ENCODE results near the gene DNAH10.

DNA sequence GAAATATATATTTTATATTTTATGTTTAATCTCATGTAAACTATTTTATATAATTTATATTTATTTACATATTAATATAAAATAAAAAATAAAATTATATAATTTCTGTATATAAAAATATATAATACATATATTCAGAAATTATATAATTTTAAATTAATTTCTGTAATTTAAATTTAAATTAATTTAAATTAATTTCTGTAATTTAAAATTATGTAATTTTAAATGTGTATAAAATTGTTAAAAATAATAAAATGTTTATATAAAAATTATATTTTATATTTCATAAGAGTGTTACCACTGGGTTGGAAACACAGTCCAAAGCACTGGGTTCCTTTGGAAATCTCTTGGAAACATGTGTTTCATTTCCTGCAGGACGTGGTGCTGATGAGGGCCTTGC is 94.6 kb downstream of the DNAH10 start:
- TF ChIP-seq, protein P1, sequence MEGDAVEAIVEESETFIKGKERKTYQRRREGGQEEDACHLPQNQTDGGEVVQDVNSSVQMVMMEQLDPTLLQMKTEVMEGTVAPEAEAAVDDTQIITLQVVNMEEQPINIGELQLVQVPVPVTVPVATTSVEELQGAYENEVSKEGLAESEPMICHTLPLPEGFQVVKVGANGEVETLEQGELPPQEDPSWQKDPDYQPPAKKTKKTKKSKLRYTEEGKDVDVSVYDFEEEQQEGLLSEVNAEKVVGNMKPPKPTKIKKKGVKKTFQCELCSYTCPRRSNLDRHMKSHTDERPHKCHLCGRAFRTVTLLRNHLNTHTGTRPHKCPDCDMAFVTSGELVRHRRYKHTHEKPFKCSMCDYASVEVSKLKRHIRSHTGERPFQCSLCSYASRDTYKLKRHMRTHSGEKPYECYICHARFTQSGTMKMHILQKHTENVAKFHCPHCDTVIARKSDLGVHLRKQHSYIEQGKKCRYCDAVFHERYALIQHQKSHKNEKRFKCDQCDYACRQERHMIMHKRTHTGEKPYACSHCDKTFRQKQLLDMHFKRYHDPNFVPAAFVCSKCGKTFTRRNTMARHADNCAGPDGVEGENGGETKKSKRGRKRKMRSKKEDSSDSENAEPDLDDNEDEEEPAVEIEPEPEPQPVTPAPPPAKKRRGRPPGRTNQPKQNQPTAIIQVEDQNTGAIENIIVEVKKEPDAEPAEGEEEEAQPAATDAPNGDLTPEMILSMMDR (IDR thresholded peaks at IDR 0.05), result no peak
- no peak for TF ChIP-seq POLR2A (IDR thresholded peaks at IDR 0.05)

Data from adrenal gland (tissue), 5 donors.